GM12878 (cell line): Measurements from ENCODE around the gene KRTAP3-3. TPM values are rescaled to one million over a fixed set of nuclear protein-coding genes. Genes with fewer than 3 reads are reported as not detected.

Experiments
- ATAC-seq: fragments of 200-7000 bp; cut with Tn5 transposase; 3 replicates; pipeline ENCODE4 v1.9.1; 2020; ENCODE audit warnings: mild to moderate bottlenecking, moderate library complexity
- BruUV-seq: library from RNA; stranded (reverse); fragments of 400-500 nt; replicated peaks from 2 replicates; lab custom pipeline; 2021; lab: Mats Ljungman, UMichigan
- CTCF ChIA-PET: fragments of 300-600 bp; sonication (Branson Sonifier 250); formaldehyde crosslinking; extraction: SDS; loops from one replicate; lab custom pipeline; 2021; ENCODE audit warnings: inconsistent platforms; lab: Yijun Ruan, JAX
- POLR2A ChIA-PET: fragments of 350-600 bp; formaldehyde crosslinking; extraction: SDS; loops from one replicate; lab custom pipeline; 2021; ENCODE audit warnings: inconsistent platforms; lab: Charles Lee
- RAD21 ChIA-PET: fragments of 300-600 bp; sonication (Branson Sonifier 250); formaldehyde crosslinking; loops from one replicate; lab custom pipeline; 2023; ENCODE audit warnings: antibody characterized with exemption; ENCODE audit not compliant: unreplicated experiment; lab: Charles Lee
- SMC1A ChIA-PET: fragments of 300-600 bp; sonication (Branson Sonifier 250); formaldehyde crosslinking; loops from one replicate; lab custom pipeline; 2023; ENCODE audit not compliant: unreplicated experiment, uncharacterized antibody; lab: Charles Lee
- DNase-seq: peaks from one replicate; pipeline ENCODE4 v3.0.0-alpha.2; 2011; ENCODE audit warnings: low read depth, low spot score
- FAIRE-seq: peaks from 3 replicates; lab custom pipeline; 2011; peaks lifted over from hg19 to GRCh38; lab: Jason Lieb, UNC
- H2AFZ ChIP-seq: 2 replicates; pipeline ENCODE4 v1.6.0; 2011; ENCODE audit warnings: low read depth, low read length, control low read depth; ENCODE audit not compliant: control insufficient read depth
- H3K27ac ChIP-seq: 2 replicates; pipeline ENCODE4 v1.5.1; 2011; ENCODE audit warnings: control low read depth; ENCODE audit not compliant: control insufficient read depth, insufficient read depth
- H3K27me3 ChIP-seq, 2 experiments: replicated peaks in 1 of 2; 2 replicates each; pipeline versions ENCODE4 v1.6.0 to v1.6.1; 2011; ENCODE audit warnings: low read length in 1 of 2; ENCODE audit not compliant: control insufficient read depth in 2 of 2, insufficient read depth in 2 of 2
- H3K36me3 ChIP-seq, 2 experiments: 2 replicates each; pipeline ENCODE4 v1.5.1; 2011; ENCODE audit warnings: low read length in 1 of 2; ENCODE audit not compliant: control insufficient read depth in 2 of 2, insufficient read depth in 2 of 2
- H3K4me1 ChIP-seq: 2 replicates; pipeline ENCODE4 v1.6.1; 2011; ENCODE audit warnings: mild to moderate bottlenecking, low read length, moderate library complexity, mixed read lengths; ENCODE audit not compliant: control insufficient read depth, insufficient read depth
- H3K4me2 ChIP-seq: 2 replicates; pipeline ENCODE4 v1.6.0; 2011; ENCODE audit warnings: control low read depth; ENCODE audit not compliant: control insufficient read depth, insufficient read depth
- H3K4me3 ChIP-seq: fragments of 200-600 bp; sonication (generic); 2 replicates; pipeline ENCODE4 v1.5.1; 2016
- H3K79me2 ChIP-seq: 2 replicates; pipeline ENCODE4 v1.6.0; 2011; ENCODE audit warnings: low read length; ENCODE audit not compliant: control insufficient read depth, insufficient read depth
- H3K9ac ChIP-seq: 2 replicates; pipeline ENCODE4 v1.8.0; 2011; ENCODE audit warnings: low read length, control low read depth, mixed read lengths; ENCODE audit not compliant: control insufficient read depth, insufficient read depth
- H3K9me3 ChIP-seq: replicated peaks from 3 replicates; pipeline ENCODE4 v1.5.1; 2011; ENCODE audit warnings: mild to moderate bottlenecking, low read length; ENCODE audit not compliant: control insufficient read depth, insufficient read depth
- H4K20me1 ChIP-seq: 2 replicates; pipeline ENCODE4 v1.6.0; 2011; ENCODE audit not compliant: control insufficient read depth, insufficient read depth
- CUX1 ChIP-seq: IDR thresholded peaks from 2 replicates; pipeline ENCODE4 v1.6.1; 2012; ENCODE audit warnings: improper control_type of control experiment, low read depth, low read length; ENCODE audit not compliant: insufficient replicate concordance
- ELK1 ChIP-seq: IDR thresholded peaks from 2 replicates; pipeline ENCODE4 v1.6.1; 2012; ENCODE audit warnings: low read depth, low read length, improper control_type of control experiment
- IKZF1 ChIP-seq: fragments of 450-650 bp; conservative IDR thresholded peaks from 2 replicates; pipeline ENCODE4 v1.6.1; 2017; ENCODE audit warnings: antibody characterized with exemption, mild to moderate bottlenecking
- IRF4 ChIP-seq: IDR thresholded peaks from 2 replicates; pipeline ENCODE4 v1.6.1; 2011; ENCODE audit warnings: low read depth, low read length
- KLF5 ChIP-seq: fragments of 450-650 bp; IDR thresholded peaks from 2 replicates; pipeline ENCODE4 v1.6.1; 2014; ENCODE audit warnings: mild to moderate bottlenecking; ENCODE audit not compliant: partially characterized antibody
- LARP7 ChIP-seq: fragments of 450-650 bp; IDR thresholded peaks from 2 replicates; pipeline ENCODE4 v1.6.1; 2017; ENCODE audit warnings: mild to moderate bottlenecking
- MAX ChIP-seq: IDR thresholded peaks from 2 replicates; pipeline ENCODE4 v1.6.1; 2012; ENCODE audit warnings: low read depth, low read length, improper control_type of control experiment
- PBX3 ChIP-seq: IDR thresholded peaks from 2 replicates; pipeline ENCODE4 v1.6.1; 2011; ENCODE audit warnings: mild to moderate bottlenecking, low read depth, low read length, moderate library complexity; ENCODE audit not compliant: insufficient replicate concordance
- SKIL ChIP-seq: fragments of 450-650 bp; IDR thresholded peaks from 2 replicates; pipeline ENCODE4 v1.6.1; 2017; ENCODE audit warnings: mild to moderate bottlenecking, low read depth, inconsistent platforms; ENCODE audit not compliant: poor library complexity, severe bottlenecking
- SRF ChIP-seq, 2 experiments: IDR thresholded peaks; 2 replicates each; pipeline ENCODE4 v1.6.1; 2011; ENCODE audit warnings: low read depth in 2 of 2, low read length in 2 of 2, mild to moderate bottlenecking in 1 of 2, moderate library complexity in 1 of 2
- WGBS: methylation state at CpG from one replicate; pipeline ENCODE4 v1.1.6; 2016; ENCODE audit warnings: low lambda C conversion rate; ENCODE audit not compliant: insufficient replicate concordance, insufficient coverage; ENCODE audit errors: missing lambda C conversion rate; 5-methylcytosine and 5-hydroxymethylcytosine counted together
- in situ Hi-C: fragments of 300-500 bp; cut with MboI; formaldehyde crosslinking; loops from 9 replicates; pipeline ENCODE4 v1.14.3; 2018; ENCODE audit warnings: mixed read lengths
- intact Hi-C: fragments of 100-400 bp; cut with micrococcal nuclease; formaldehyde crosslinking; loops from one replicate; pipeline ENCODE4 v1.14.2; 2022; ENCODE audit not compliant: unreplicated experiment
- polyA plus RNA-seq, 11 experiments: library from polyadenylated mRNA; depleted of rRNA in 4 of 11; unstranded in 6 of 11; stranded (reverse) in 5 of 11; fragments of >200 nt; fragmentation: Nextera tagmentation in 4 of 11; fragmentation: Illumina TruSeq in 1 of 11; extraction: Ambion mirVana in 4 of 11; extraction: Trizol in 1 of 11; gene quantifications; 1 replicate in 1 of 11; 2 replicates in 10 of 11; pipeline versions ENCODE4 v1.2.1 to v1.2.3, GENCODE V29; 2011 to 2016; ENCODE audit warnings: inconsistent platforms in 2 of 11, missing spikeins in 2 of 11, low read depth in 1 of 11
- total RNA-seq, 4 experiments: library from RNA; depleted of rRNA in 3 of 4; stranded (reverse); fragments of >200 nt in 3 of 4; fragmentation: Illumina TruSeq in 1 of 4; extraction: Trizol in 1 of 4; gene quantifications; 2 replicates each; pipeline versions ENCODE4 v1.2.1 to v1.2.3, GENCODE V29; 2013 to 2021

Gene KRTAP3-3
- total and polyA plus RNA-seq, 10 of the 15 experiments (the other 5 are each of a cell fraction or from before 2014, with no cell fraction given), result not detected

- H3K36me3 ChIP-seq, result no peaks in the 10 kb centered on the region
- no peak for FAIRE-seq
- H3K79me2 ChIP-seq, result no peaks in the 10 kb centered on the region
- no peak overlapping the region for H2AFZ ChIP-seq
- H4K20me1 ChIP-seq, result no peaks in the 10 kb centered on the region
- no peak overlapping the region for H3K4me2 ChIP-seq
- intact Hi-C loops, result no loop called here
- H3K9me3 ChIP-seq, result no peaks in the 10 kb centered on the region
- H3K27me3 ChIP-seq, result peaks cover 0 to 3% of the 10 kb centered on the region in 2 experiments; a peak in 2 of 4 replicates
- ChIA-PET SMC1A (no interaction called here), POLR2A (no interaction called here), RAD21 (no interaction called here), CTCF (interaction anchor here (0.6 kb wide), 1 partner anchor 635 kb away, joined by 3 read pairs; no protein-coding TSS in a partner anchor)
- H3K4me3 ChIP-seq, result no peak overlapping the region
- no TSS peak for BruUV-seq
- no peak overlapping the region for H3K27ac ChIP-seq
- DNase-seq, result no peak
- ATAC-seq, result no peak
- H3K9ac ChIP-seq, result no peak overlapping the region
- WGBS, result 4% methylated on average over 1 of the region's 1 CpG
- in situ Hi-C loops, result no loop called here
- no peaks in the 10 kb centered on the region for H3K4me1 ChIP-seq
- TF ChIP-seq IRF4 (no peak), ELK1 (no peak), CUX1 (no peak), SRF (IDR thresholded peaks at IDR 0.05; ENCODE audit: low read depth in 2 of 2, low read length in 2 of 2) (no peak), LARP7 (no peak), KLF5 (no peak), PBX3 (no peak), IKZF1 (no peak), SKIL (no peak), MAX (no peak)
Measured at GRCh38 chr17:41013606-41014005, 19.6 kb upstream of the KRTAP3-3 start.
